Measurements from ENCODE around the gene MYO5A. TPM values are rescaled to one million over a fixed set of nuclear protein-coding genes. Genes with fewer than 3 reads are reported as not detected.

The MYO5A gene
- total and polyA plus RNA-seq, 10 of the 15 experiments (the other 5 are each of a cell fraction or from before 2014, with no cell fraction given) = 4.2 to 42.9 (median 31.1) TPM

- FAIRE-seq (no peak), ATAC-seq (no peak), DNase-seq (ENCODE audit: low read depth, low spot score) (no peak)
- intact Hi-C loops (cut with micrococcal nuclease; ENCODE audit: unreplicated experiment) (no loop called here), in situ Hi-C loops (cut with MboI) (no loop called here)
- ChIA-PET RAD21 (ENCODE audit: unreplicated experiment) (no interaction called here), SMC1A (ENCODE audit: uncharacterized antibody, unreplicated experiment) (interaction anchor here (0.9 to 1.7 kb wide), 2 partner anchors 14 to 18 kb away, joined by 3 to 6 read pairs; no protein-coding TSS in a partner anchor), CTCF (interaction anchor here (0.8 to 1.5 kb wide), 3 partner anchors 8 to 374 kb away, joined by 3 to 5 read pairs (median 3); no protein-coding TSS in a partner anchor), POLR2A (no interaction called here)
- no peaks in the 10 kb centered on the region for H3K79me2 ChIP-seq (ENCODE audit: control insufficient read depth, insufficient read depth, low read length)
- H3K36me3 ChIP-seq (ENCODE audit: control insufficient read depth in 2 of 2, insufficient read depth in 2 of 2, low read length in 1 of 2) = peaks cover 7 to 19% of the 10 kb centered on the region in 2 experiments
- no peak overlapping the region for H3K27ac ChIP-seq (ENCODE audit: control insufficient read depth, insufficient read depth)
- no peaks in the 10 kb centered on the region for H3K9me3 ChIP-seq (replicated peaks; ENCODE audit: control insufficient read depth, insufficient read depth, low read length)
- no peaks in the 10 kb centered on the region for H4K20me1 ChIP-seq (ENCODE audit: control insufficient read depth, insufficient read depth)
- no peak overlapping the region for H3K9ac ChIP-seq (ENCODE audit: control insufficient read depth, insufficient read depth, low read length)
- WGBS (ENCODE audit: insufficient coverage, insufficient replicate concordance, low lambda C conversion rate, missing lambda C conversion rate) = 92% methylated on average over 4 of the region's 4 CpGs
- no peaks in the 10 kb centered on the region for H3K4me1 ChIP-seq (ENCODE audit: control insufficient read depth, insufficient read depth, low read length)
- H3K4me3 ChIP-seq = no peak overlapping the region
- H3K27me3 ChIP-seq (replicated peaks in 1 of 2; ENCODE audit: control insufficient read depth in 2 of 2, insufficient read depth in 2 of 2, low read length in 1 of 2) = no peaks in the 10 kb centered on the region
- no peak overlapping the region for H2AFZ ChIP-seq (ENCODE audit: control insufficient read depth, low read depth, low read length)
- no TSS peak for BruUV-seq (replicated peaks)
- H3K4me2 ChIP-seq (ENCODE audit: control insufficient read depth, insufficient read depth) = no peak overlapping the region
- TF ChIP-seq NFIC (IDR thresholded peaks at IDR 0.05; ENCODE audit: low read depth, low read length) = no peak
- TF ChIP-seq, protein P1, sequence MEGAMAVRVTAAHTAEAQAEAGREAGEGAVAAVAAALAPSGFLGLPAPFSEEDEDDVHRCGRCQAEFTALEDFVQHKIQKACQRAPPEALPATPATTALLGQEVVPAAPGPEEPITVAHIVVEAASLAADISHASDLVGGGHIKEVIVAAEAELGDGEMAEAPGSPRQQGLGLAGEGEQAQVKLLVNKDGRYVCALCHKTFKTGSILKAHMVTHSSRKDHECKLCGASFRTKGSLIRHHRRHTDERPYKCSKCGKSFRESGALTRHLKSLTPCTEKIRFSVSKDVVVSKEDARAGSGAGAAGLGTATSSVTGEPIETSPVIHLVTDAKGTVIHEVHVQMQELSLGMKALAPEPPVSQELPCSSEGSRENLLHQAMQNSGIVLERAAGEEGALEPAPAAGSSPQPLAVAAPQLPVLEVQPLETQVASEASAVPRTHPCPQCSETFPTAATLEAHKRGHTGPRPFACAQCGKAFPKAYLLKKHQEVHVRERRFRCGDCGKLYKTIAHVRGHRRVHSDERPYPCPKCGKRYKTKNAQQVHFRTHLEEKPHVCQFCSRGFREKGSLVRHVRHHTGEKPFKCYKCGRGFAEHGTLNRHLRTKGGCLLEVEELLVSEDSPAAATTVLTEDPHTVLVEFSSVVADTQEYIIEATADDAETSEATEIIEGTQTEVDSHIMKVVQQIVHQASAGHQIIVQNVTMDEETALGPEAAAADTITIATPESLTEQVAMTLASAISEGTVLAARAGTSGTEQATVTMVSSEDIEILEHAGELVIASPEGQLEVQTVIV (IDR thresholded peaks at IDR 0.05; ENCODE audit: borderline replicate concordance, partially characterized antibody) = no peak
- no peak for TF ChIP-seq KLF5 (IDR thresholded peaks at IDR 0.05; ENCODE audit: partially characterized antibody)
These were observed 166.6 kb downstream of the MYO5A start for GRCh38 chr15:52361975-52362494.

- no peak overlapping the region for H2AFZ ChIP-seq (ENCODE audit: control insufficient read depth, low read depth, low read length)
- no peak for FAIRE-seq
- H4K20me1 ChIP-seq (ENCODE audit: control insufficient read depth, insufficient read depth) = no peaks in the 10 kb centered on the region
- ChIA-PET CTCF (interaction anchor here (0.8 to 1.1 kb wide), 2 partner anchors 8 to 10 kb away, joined by 3 to 5 read pairs; no protein-coding TSS in a partner anchor), RAD21 (ENCODE audit: unreplicated experiment) (interaction anchor here (0.6 to 2.1 kb wide), 2 partner anchors 102 to 105 kb away, joined by 3 to 5 read pairs; no protein-coding TSS in a partner anchor), POLR2A (no interaction called here), SMC1A (ENCODE audit: uncharacterized antibody, unreplicated experiment) (interaction anchor here (0.7 to 1.2 kb wide), 4 partner anchors 14 to 231 kb away, joined by 3 to 4 read pairs (median 3); no protein-coding TSS in a partner anchor)
- H3K4me1 ChIP-seq (ENCODE audit: control insufficient read depth, insufficient read depth, low read length) = no peaks in the 10 kb centered on the region
- TF ChIP-seq, protein P2, sequence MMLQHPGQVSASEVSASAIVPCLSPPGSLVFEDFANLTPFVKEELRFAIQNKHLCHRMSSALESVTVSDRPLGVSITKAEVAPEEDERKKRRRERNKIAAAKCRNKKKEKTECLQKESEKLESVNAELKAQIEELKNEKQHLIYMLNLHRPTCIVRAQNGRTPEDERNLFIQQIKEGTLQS (IDR thresholded peaks at IDR 0.05; ENCODE audit: borderline replicate concordance, extremely low read depth, low read depth, low read length) = no peak
- no peak for TF ChIP-seq CUX1 (IDR thresholded peaks at IDR 0.05; ENCODE audit: insufficient replicate concordance, low read depth, low read length)
- WGBS (ENCODE audit: insufficient coverage, insufficient replicate concordance, low lambda C conversion rate, missing lambda C conversion rate) = 94% methylated on average over 4 of the region's 4 CpGs
- no peak overlapping the region for H3K27ac ChIP-seq (ENCODE audit: control insufficient read depth, insufficient read depth)
- no peak for ATAC-seq
- no peak overlapping the region for H3K9ac ChIP-seq (ENCODE audit: control insufficient read depth, insufficient read depth, low read length)
- no peak for DNase-seq (ENCODE audit: low read depth, low spot score)
- no TSS peak for BruUV-seq (replicated peaks)
- H3K4me2 ChIP-seq (ENCODE audit: control insufficient read depth, insufficient read depth) = no peak overlapping the region
- no peaks in the 10 kb centered on the region for H3K79me2 ChIP-seq (ENCODE audit: control insufficient read depth, insufficient read depth, low read length)
- no peaks in the 10 kb centered on the region for H3K9me3 ChIP-seq (replicated peaks; ENCODE audit: control insufficient read depth, insufficient read depth, low read length)
- no peaks in the 10 kb centered on the region for H3K27me3 ChIP-seq (replicated peaks in 1 of 2; ENCODE audit: control insufficient read depth in 2 of 2, insufficient read depth in 2 of 2, low read length in 1 of 2)
- intact Hi-C loops (cut with micrococcal nuclease; ENCODE audit: unreplicated experiment) (no loop called here), in situ Hi-C loops (cut with MboI) (no loop called here)
- H3K4me3 ChIP-seq = no peak overlapping the region
- peaks cover 7 to 17% of the 10 kb centered on the region in 2 experiments for H3K36me3 ChIP-seq (ENCODE audit: control insufficient read depth in 2 of 2, insufficient read depth in 2 of 2, low read length in 1 of 2)
These were observed 167.2 kb downstream of the MYO5A start for GRCh38 chr15:52361494-52361893.
